NT2/D1 (cell line): Measurements from ENCODE around the gene TAF4B.
"Not testable (repeated sequence)": the region's sequence is repeated elsewhere in the genome, so short reads cannot be mapped to it uniquely, and the experiment has no call there.

Experiments
- DNase-seq: peaks from one replicate; pipeline ENCODE4 v3.0.0-alpha.2; 2011; ENCODE audit warnings: low read depth, low spot score
- H3K27me3 ChIP-seq: 2 replicates; pipeline ENCODE4 v1.6.0; 2011; ENCODE audit warnings: mild to moderate bottlenecking; ENCODE audit not compliant: insufficient read length, insufficient read depth
- H3K36me3 ChIP-seq: 2 replicates; pipeline ENCODE4 v1.6.1; 2011; ENCODE audit warnings: mild to moderate bottlenecking, low read length, mixed read lengths; ENCODE audit not compliant: insufficient read depth, insufficient read length
- H3K4me1 ChIP-seq: 2 replicates; pipeline ENCODE4 v1.5.1; 2011; ENCODE audit not compliant: insufficient read depth, insufficient read length
- H3K4me3 ChIP-seq: 2 replicates; pipeline ENCODE4 v1.5.1; 2011; ENCODE audit warnings: low read depth; ENCODE audit not compliant: insufficient read length
- H3K9ac ChIP-seq: 2 replicates; pipeline ENCODE4 v1.6.0; 2011; ENCODE audit warnings: low read depth; ENCODE audit not compliant: insufficient read length
- H3K9me3 ChIP-seq: 2 replicates; pipeline ENCODE4 v1.5.1; 2011; ENCODE audit warnings: mild to moderate bottlenecking, low read length; ENCODE audit not compliant: insufficient read depth
- SUZ12 ChIP-seq: IDR thresholded peaks from 2 replicates; pipeline ENCODE4 v1.6.1; 2011; ENCODE audit not compliant: insufficient read length, insufficient read depth; ENCODE audit errors: extremely low read depth
- YY1 ChIP-seq: IDR thresholded peaks from 2 replicates; pipeline ENCODE4 v1.6.1; 2011; ENCODE audit not compliant: insufficient read length, insufficient read depth
- ZNF274 ChIP-seq: IDR thresholded peaks from 2 replicates; pipeline ENCODE4 v1.6.1; 2011; ENCODE audit warnings: mild to moderate bottlenecking, low read depth, low read length

Gene TAF4B

GRCh38 chr18:26298107-26298506 lies 71.9 kb downstream of the TAF4B start:
- Histone ChIP-seq H3K4me1 (no peaks in the 10 kb centered on the region), H3K27me3 (no peaks in the 10 kb centered on the region), H3K9me3 (no peaks in the 10 kb centered on the region), H3K36me3 (no peaks in the 10 kb centered on the region), H3K4me3 (no peak overlapping the region), H3K9ac (no peak overlapping the region)
- TF ChIP-seq YY1: no peak
- TF ChIP-seq SUZ12: no peak
- TF ChIP-seq ZNF274: no peak
- no peak for DNase-seq

DNA sequence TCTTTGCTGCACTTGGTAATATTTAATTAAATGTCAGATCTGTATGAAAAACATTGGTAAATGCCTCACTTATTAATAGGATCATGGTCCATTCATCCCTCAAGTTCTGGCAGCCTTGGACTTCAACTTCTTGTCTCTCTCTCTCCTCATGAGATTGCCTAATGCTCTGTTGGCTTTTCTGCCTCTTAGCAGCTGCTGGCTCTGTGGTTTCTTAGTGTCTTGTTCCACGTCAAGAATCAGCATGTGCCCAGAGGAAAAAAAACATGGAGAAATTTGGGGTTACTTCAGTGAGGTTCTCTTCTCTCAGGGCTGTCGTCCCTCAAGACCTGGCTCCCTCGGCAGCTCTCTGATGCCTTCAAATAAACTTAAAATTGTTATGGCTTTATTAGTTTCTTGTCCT lies 75.4 kb downstream of the TAF4B start:
- H3K9me3 ChIP-seq: no peaks in the 10 kb centered on the region
- no peak overlapping the region for H3K4me3 ChIP-seq
- DNase-seq: no peak
- no peaks in the 10 kb centered on the region for H3K36me3 ChIP-seq
- H3K4me1 ChIP-seq: no peaks in the 10 kb centered on the region
- TF ChIP-seq ZNF274 (no peak), SUZ12 (no peak), YY1 (no peak)
- no peaks in the 10 kb centered on the region for H3K27me3 ChIP-seq
- H3K9ac ChIP-seq: no peak overlapping the region

DNA sequence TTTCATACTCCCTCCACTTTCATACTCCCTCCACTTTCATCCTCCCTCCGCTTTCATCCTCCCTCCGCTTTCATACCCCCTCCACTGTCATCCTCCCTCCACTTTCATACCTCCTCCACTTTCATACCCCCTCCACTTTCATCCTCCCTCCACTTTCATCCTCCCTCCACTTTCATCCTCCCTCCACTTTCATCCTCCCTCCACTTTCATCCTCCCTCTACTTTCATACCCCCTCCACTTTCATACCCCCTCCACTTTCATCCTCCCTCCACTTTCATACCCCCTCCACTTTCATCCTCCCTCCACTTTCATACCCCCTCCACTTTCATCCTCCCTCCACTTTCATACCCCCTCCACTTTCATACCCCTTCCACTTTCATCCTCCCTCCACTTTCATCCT lies 77.0 kb downstream of the TAF4B start:
- not testable (repeated sequence) for H3K4me1 ChIP-seq

DNA sequence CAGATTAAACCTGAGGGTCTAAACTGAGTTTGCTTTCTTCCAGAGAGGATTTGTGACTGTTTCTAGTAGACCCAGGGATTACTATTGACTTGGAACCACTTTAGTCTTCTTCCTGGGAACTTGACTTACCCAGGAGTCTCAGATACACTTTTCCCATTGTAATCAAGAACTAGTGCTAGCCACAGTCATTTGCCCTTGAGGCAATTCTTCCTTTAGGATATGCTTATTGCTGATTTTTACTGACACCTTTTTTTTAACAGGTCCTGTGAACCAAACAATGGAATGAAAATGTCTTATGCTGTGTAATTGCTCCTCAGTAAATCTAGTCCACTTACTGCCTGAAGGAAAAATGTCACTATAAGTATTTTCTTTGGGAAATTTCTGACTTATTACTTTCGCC lies 78.3 kb downstream of the TAF4B start:
- DNase-seq: no peak
- Histone ChIP-seq H3K9me3 (no peaks in the 10 kb centered on the region), H3K27me3 (no peaks in the 10 kb centered on the region), H3K4me1 (no peaks in the 10 kb centered on the region), H3K36me3 (no peaks in the 10 kb centered on the region), H3K4me3 (no peak overlapping the region), H3K9ac (no peak overlapping the region)
- no peak for TF ChIP-seq YY1
- no peak for TF ChIP-seq SUZ12
- no peak for TF ChIP-seq ZNF274

More for the DNA sequence above, 77.0 kb downstream of the TAF4B start:
- H3K36me3 ChIP-seq, H3K9ac ChIP-seq, H3K4me3 ChIP-seq, DNase-seq, H3K27me3 ChIP-seq, H3K9me3 ChIP-seq: not testable (repeated sequence)

DNA sequence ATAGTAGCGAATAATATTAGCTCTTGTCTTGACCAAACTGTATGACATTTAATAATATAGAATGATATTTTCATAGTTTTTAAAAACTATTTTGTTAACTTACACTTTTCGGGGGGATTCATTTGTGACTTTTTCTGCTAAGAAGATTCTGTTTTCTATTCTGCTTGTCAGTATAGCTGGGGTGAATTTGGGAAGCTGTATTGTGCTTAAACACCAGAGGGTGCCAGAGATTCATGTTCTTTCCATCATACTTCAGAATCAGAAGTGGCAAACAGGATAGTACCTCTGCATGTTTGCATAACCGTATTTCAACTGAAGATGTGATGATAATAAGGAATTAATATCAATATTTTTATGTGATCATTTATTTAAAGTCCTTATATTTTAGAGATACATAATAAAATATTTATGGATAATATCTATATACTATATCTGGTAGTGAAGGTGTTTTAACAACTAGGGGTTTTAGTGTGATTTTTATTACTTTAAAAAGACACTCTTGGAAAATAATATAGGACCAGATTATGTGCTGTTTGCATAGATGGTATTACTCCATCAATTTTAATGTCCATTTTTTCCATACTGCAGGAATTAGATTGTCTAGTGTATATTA lies 81.0 kb downstream of the TAF4B start:
- TF ChIP-seq ZNF274 (no peak), SUZ12 (no peak), YY1 (no peak)
- Histone ChIP-seq H3K4me3 (no peak overlapping the region), H3K9ac (no peak overlapping the region), H3K36me3 (no peaks in the 10 kb centered on the region), H3K9me3 (no peaks in the 10 kb centered on the region), H3K4me1 (no peaks in the 10 kb centered on the region), H3K27me3 (no peaks in the 10 kb centered on the region)
- DNase-seq: no peak

- no peak for DNase-seq
- TF ChIP-seq SUZ12 (no peak), ZNF274 (no peak), YY1 (no peak)
- H3K9me3 ChIP-seq: no peaks in the 10 kb centered on the region
- H3K27me3 ChIP-seq: no peaks in the 10 kb centered on the region
- no peak overlapping the region for H3K9ac ChIP-seq
- H3K4me1 ChIP-seq: no peaks in the 10 kb centered on the region
- no peaks in the 10 kb centered on the region for H3K36me3 ChIP-seq
- H3K4me3 ChIP-seq: no peak overlapping the region
These were observed 83.0 kb downstream of the TAF4B start for GRCh38 chr18:26309281-26309680.

- DNase-seq: no peak
- H3K4me1 ChIP-seq: no peaks in the 10 kb centered on the region
- H3K9ac ChIP-seq: no peak overlapping the region
These were observed 86.0 kb downstream of the TAF4B start for GRCh38 chr18:26312199-26312598.

GRCh38 chr18:26317398-26317797 lies 91.2 kb downstream of the TAF4B start:
- TF ChIP-seq ZNF274 (no peak), SUZ12 (no peak), YY1 (no peak)
- no peak for DNase-seq
- no peak overlapping the region for H3K9ac ChIP-seq
- H3K36me3 ChIP-seq: no peaks in the 10 kb centered on the region
- no peaks in the 10 kb centered on the region for H3K9me3 ChIP-seq
- H3K4me1 ChIP-seq: no peaks in the 10 kb centered on the region
- no peak overlapping the region for H3K4me3 ChIP-seq
- no peaks in the 10 kb centered on the region for H3K27me3 ChIP-seq

More at GRCh38 chr18:26312199-26312598, 86.0 kb downstream of the TAF4B start:
- no peak overlapping the region for H3K4me3 ChIP-seq
- no peaks in the 10 kb centered on the region for H3K27me3 ChIP-seq
- no peaks in the 10 kb centered on the region for H3K9me3 ChIP-seq
- no peaks in the 10 kb centered on the region for H3K36me3 ChIP-seq
- no peak for TF ChIP-seq ZNF274
